HCT116 (cell line): Measurements from ENCODE around the gene NFE2L2. TPM values are rescaled to one million over a fixed set of nuclear protein-coding genes. Genes with fewer than 3 reads are reported as not detected.

Experiments used
- ATAC-seq: fragments of 200-7000 bp; cut with Tn5 transposase; 2 replicates; pipeline ENCODE4 v1.9.1; 2020; ENCODE audit warnings: mild to moderate bottlenecking, moderate library complexity
- BruUV-seq: library from RNA; stranded (reverse); fragments of 400-500 nt; replicated peaks from 2 replicates; lab custom pipeline; 2021; lab: Mats Ljungman, UMichigan
- CTCF ChIA-PET: fragments of 300-600 bp; sonication (Branson Sonifier 250); formaldehyde crosslinking; loops from one replicate; lab custom pipeline; 2021; ENCODE audit warnings: antibody characterized with exemption; lab: Charles Lee
- POLR2A ChIA-PET: fragments of 300-600, 350-600 bp; sonication (Branson Sonifier 250); formaldehyde crosslinking; loops from one replicate; lab custom pipeline; 2021; ENCODE audit warnings: antibody characterized with exemption; lab: Charles Lee
- RAD21 ChIA-PET, 2 experiments: fragments of 300-600 bp; sonication (Branson Sonifier 250); formaldehyde crosslinking; loops; one replicate each; lab custom pipeline; 2023; ENCODE audit warnings: low total read pairs in 2 of 2; ENCODE audit not compliant: uncharacterized antibody in 2 of 2, unreplicated experiment in 2 of 2, low non-redundant PET in 1 of 2; lab: Charles Lee
- DNase-seq: peaks from one replicate; pipeline ENCODE4 v3.0.0-alpha.2; 2010; ENCODE audit warnings: low read depth, low spot score
- H2AFZ ChIP-seq: fragments of 200-600 bp; shearing (Covaris generic), sonication (generic); 2 replicates; pipeline ENCODE4 v1.6.1; 2017; ENCODE audit warnings: low read depth, mixed run types, mixed read lengths, antibody characterized with exemption, low read length; ENCODE audit not compliant: poor library complexity, severe bottlenecking
- H3K27ac ChIP-seq: 2 replicates; pipeline ENCODE4 v1.5.1; 2012; ENCODE audit warnings: low read depth, low read length
- H3K27me3 ChIP-seq: fragments of 200-600 bp; sonication (generic); 2 replicates; pipeline ENCODE4 v1.6.1; 2016; ENCODE audit warnings: mixed run types, low read length, mixed read lengths; ENCODE audit not compliant: insufficient read depth
- H3K36me3 ChIP-seq, 2 experiments: fragments of 200-500 bp in 1 of 2; fragments of 200-600 bp in 1 of 2; sonication (Bioruptor generic) in 1 of 2; sonication (generic) in 1 of 2; 2 replicates each; pipeline versions ENCODE4 v1.5.1 to v1.6.1; 2014 to 2016; ENCODE audit warnings: low read length in 2 of 2, inconsistent platforms in 1 of 2, mixed read lengths in 1 of 2, mixed run types in 1 of 2; ENCODE audit not compliant: insufficient read depth in 2 of 2, control insufficient read depth in 1 of 2
- H3K4me1 ChIP-seq, 2 experiments: fragments of 200-600 bp in 1 of 2; sonication (generic) in 1 of 2; 2 replicates each; pipeline versions ENCODE4 v1.5.1 to v1.6.1; 2012 to 2017; ENCODE audit warnings: low read length in 2 of 2, inconsistent platforms in 1 of 2, mild to moderate bottlenecking in 1 of 2, mixed read lengths in 1 of 2, mixed run types in 1 of 2, moderate library complexity in 1 of 2; ENCODE audit not compliant: insufficient read depth in 2 of 2, control insufficient read depth in 1 of 2
- H3K4me2 ChIP-seq: fragments of 200-600 bp; sonication (generic); 2 replicates; pipeline ENCODE4 v1.6.1; 2017; ENCODE audit warnings: mixed run types, low read length, mixed read lengths
- H3K4me3 ChIP-seq, 2 experiments: fragments of 200-600 bp in 1 of 2; sonication (generic) in 1 of 2; replicated peaks in 1 of 2; 2 replicates each; pipeline ENCODE4 v1.5.1; 2011 to 2016; ENCODE audit warnings: low read length in 2 of 2, control low read depth in 1 of 2, low read depth in 1 of 2, mild to moderate bottlenecking in 1 of 2, mixed read lengths in 1 of 2, mixed run types in 1 of 2
- H3K79me2 ChIP-seq: fragments of 200-600 bp; sonication (generic); 2 replicates; pipeline ENCODE4 v1.6.1; 2017; ENCODE audit warnings: mild to moderate bottlenecking, mixed run types, low read length, moderate library complexity, mixed read lengths; ENCODE audit not compliant: insufficient read depth
- H3K9ac ChIP-seq: fragments of 200-600 bp; sonication (generic); 2 replicates; pipeline ENCODE4 v1.6.1; 2016; ENCODE audit warnings: low read length, mixed read lengths
- H3K9me2 ChIP-seq: fragments of 200-600 bp; sonication (generic), shearing (Covaris generic); 2 replicates; pipeline ENCODE4 v1.6.1; 2017; ENCODE audit warnings: mixed run types, mild to moderate bottlenecking, moderate library complexity; ENCODE audit not compliant: insufficient read depth
- H3K9me3 ChIP-seq, 2 experiments: fragments of 200-500 bp in 1 of 2; fragments of 200-600 bp in 1 of 2; sonication (Bioruptor generic) in 1 of 2; sonication (generic) in 1 of 2; 2 replicates each; pipeline ENCODE4 v1.6.1; 2014 to 2017; ENCODE audit warnings: low read length in 2 of 2, mixed read lengths in 2 of 2, inconsistent platforms in 1 of 2, low read depth in 1 of 2, mild to moderate bottlenecking in 1 of 2, mixed run types in 1 of 2, moderate library complexity in 1 of 2; ENCODE audit not compliant: control insufficient read depth in 1 of 2, insufficient read depth in 1 of 2
- H4K20me1 ChIP-seq: fragments of 200-600 bp; sonication (generic), shearing (Covaris generic); 2 replicates; pipeline ENCODE4 v1.6.1; 2017; ENCODE audit warnings: mixed run types, mild to moderate bottlenecking, moderate library complexity; ENCODE audit not compliant: insufficient read depth
- ATF3 ChIP-seq: IDR thresholded peaks from 2 replicates; pipeline ENCODE4 v1.6.1; 2012
- CBX3 ChIP-seq: IDR thresholded peaks from 2 replicates; pipeline ENCODE4 v1.6.1; 2012; ENCODE audit warnings: low read depth
- EZH2 ChIP-seq: fragments of 200-600 bp; sonication (generic); IDR thresholded peaks from 2 replicates; pipeline ENCODE4 v1.6.1; 2017; ENCODE audit warnings: antibody characterized with exemption, mixed run types
- SP1 ChIP-seq: IDR thresholded peaks from 2 replicates; pipeline ENCODE4 v1.6.1; 2012; ENCODE audit warnings: low read depth
- SRF ChIP-seq: IDR thresholded peaks from 2 replicates; pipeline ENCODE4 v1.6.1; 2012; ENCODE audit warnings: low read depth
- intact Hi-C: fragments of 100-400 bp; cut with micrococcal nuclease; formaldehyde crosslinking; loops from 2 replicates; pipeline ENCODE4 v1.10.0; 2022
- total RNA-seq: library from RNA; stranded (reverse); gene quantifications from one replicate; pipeline ENCODE4 v1.2.1, GENCODE V29; 2021; ENCODE audit not compliant: unreplicated experiment

The NFE2L2 gene
- total RNA-seq, 1 experiment from 2014 or later: 106 TPM

GRCh38 chr2:177256695-177257094 is 7.8 kb downstream of the NFE2L2 start:
- H3K27me3 ChIP-seq: no peaks in the 10 kb centered on the region
- H3K9me3 ChIP-seq: no peaks in the 10 kb centered on the region
- CTCF ChIA-PET: no interaction called here
- no peak for DNase-seq
- POLR2A ChIA-PET: interaction anchor here (0.9 kb wide), 1 partner anchor 9 kb away, joined by 3 read pairs; no protein-coding TSS in a partner anchor
- peak overlapping the region; percentile 43; the same call in 1 of the 2 replicates for H3K4me2 ChIP-seq
- no peak overlapping the region for H2AFZ ChIP-seq
- H3K79me2 ChIP-seq: peaks cover 100% of the 10 kb centered on the region
- no peak overlapping the region for H3K4me3 ChIP-seq
- H3K9me2 ChIP-seq: no peaks in the 10 kb centered on the region
- no peak for ATAC-seq
- H3K9ac ChIP-seq: no peak overlapping the region
- no peak overlapping the region for H3K27ac ChIP-seq
- peaks cover 49 to 82% of the 10 kb centered on the region in 2 experiments for H3K4me1 ChIP-seq
- peaks cover 0 to 16% of the 10 kb centered on the region in 2 experiments; a peak in 1 of 4 replicates for H3K36me3 ChIP-seq
- no TSS peak for BruUV-seq
- intact Hi-C loops: no loop called here
- TF ChIP-seq ATF3 (no peak), CBX3 (no peak), EZH2 (no peak)
- peaks cover 42% of the 10 kb centered on the region; the same call in 1 of the 2 replicates for H4K20me1 ChIP-seq
- RAD21 ChIA-PET: no interaction called here

- Histone ChIP-seq H3K36me3 (peaks cover 0 to 16% of the 10 kb centered on the region in 2 experiments; a peak in 1 of 4 replicates), H3K27ac (no peak overlapping the region), H3K79me2 (peaks cover 100% of the 10 kb centered on the region), H3K4me3 (no peak overlapping the region), H2AFZ (no peak overlapping the region), H3K27me3 (no peaks in the 10 kb centered on the region), H3K9ac (0 out of 2 replicates have a peak overlapping the region, but pooled peaks have one; percentile 15), H3K4me1 (peaks cover 50 to 80% of the 10 kb centered on the region in 2 experiments), H4K20me1 (peaks cover 42% of the 10 kb centered on the region; the same call in 1 of the 2 replicates), H3K9me3 (no peaks in the 10 kb centered on the region), H3K9me2 (no peaks in the 10 kb centered on the region), H3K4me2 (peak overlapping the region; percentile 43)
- RAD21 ChIA-PET: no interaction called here
- no TSS peak for BruUV-seq
- DNase-seq (no peak), ATAC-seq (no peak)
- intact Hi-C loops: no loop called here
- CTCF ChIA-PET: interaction anchor here (2.5 to 2.6 kb wide), 2 partner anchors 8 to 11 kb away, joined by 21 to 22 read pairs; partner anchors contain the start of gene NFE2L2
- POLR2A ChIA-PET: interaction anchor here (0.9 to 2.2 kb wide), 3 partner anchors 8 to 11 kb away, joined by 3 to 13 read pairs (median 8); partner anchors contain the start of gene NFE2L2
- TF ChIP-seq SP1: no peak
- TF ChIP-seq EZH2: no peak
- TF ChIP-seq SRF: no peak
Measured at GRCh38 chr2:177256026-177256425, 8.5 kb downstream of the NFE2L2 start.
